Suprapubic skin (tissue), 4 donors: ENCODE results near the gene PAF1.

ENCODE experiments used
- POLR2A ChIP-seq, 2 donors: fragments of 450-650 bp; IDR thresholded peaks; one replicate each; pipeline ENCODE4 v1.6.1; 2017; ENCODE audit warnings: antibody characterized with exemption in 2 of 2, mild to moderate bottlenecking in 2 of 2, moderate library complexity in 2 of 2
- POLR2AphosphoS5 ChIP-seq, 3 donors: sonication (generic); formaldehyde crosslinking; IDR thresholded peaks; one replicate each; pipeline ENCODE4 v1.6.1; 2017; ENCODE audit warnings: antibody characterized with exemption in 3 of 3
- TF ChIP-seq, protein P1 (sequence below), 2 donors: fragments of 200-600 bp in 1 of 2; fragments of 450-650 bp in 1 of 2; sonication (generic) in 1 of 2; IDR thresholded peaks; one replicate each; pipeline ENCODE4 v1.5.1; 2016 to 2019; ENCODE audit warnings: antibody characterized with exemption in 2 of 2, mild to moderate bottlenecking in 1 of 2, moderate library complexity in 1 of 2

DNA sequence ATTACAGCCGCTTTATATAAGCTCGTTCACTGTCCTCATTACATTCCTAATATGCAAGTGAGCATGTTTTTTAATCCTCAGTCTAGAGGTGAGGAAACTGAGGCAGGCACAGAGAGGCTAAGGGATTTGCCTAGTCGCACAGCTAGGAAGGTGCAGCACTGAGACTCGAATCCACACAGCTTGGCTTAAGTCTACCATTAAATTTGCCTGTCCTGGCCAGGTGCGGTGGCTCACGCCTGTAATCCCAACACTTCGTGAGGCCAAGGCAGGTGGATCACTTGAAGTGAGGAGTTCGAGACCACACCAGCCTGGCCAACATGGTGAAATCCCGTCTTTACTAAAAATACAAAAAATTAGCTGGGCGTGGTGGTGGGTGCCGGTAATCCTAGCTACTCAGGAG is 36.8 kb upstream of the PAF1 start:
- TF ChIP-seq, protein P1, sequence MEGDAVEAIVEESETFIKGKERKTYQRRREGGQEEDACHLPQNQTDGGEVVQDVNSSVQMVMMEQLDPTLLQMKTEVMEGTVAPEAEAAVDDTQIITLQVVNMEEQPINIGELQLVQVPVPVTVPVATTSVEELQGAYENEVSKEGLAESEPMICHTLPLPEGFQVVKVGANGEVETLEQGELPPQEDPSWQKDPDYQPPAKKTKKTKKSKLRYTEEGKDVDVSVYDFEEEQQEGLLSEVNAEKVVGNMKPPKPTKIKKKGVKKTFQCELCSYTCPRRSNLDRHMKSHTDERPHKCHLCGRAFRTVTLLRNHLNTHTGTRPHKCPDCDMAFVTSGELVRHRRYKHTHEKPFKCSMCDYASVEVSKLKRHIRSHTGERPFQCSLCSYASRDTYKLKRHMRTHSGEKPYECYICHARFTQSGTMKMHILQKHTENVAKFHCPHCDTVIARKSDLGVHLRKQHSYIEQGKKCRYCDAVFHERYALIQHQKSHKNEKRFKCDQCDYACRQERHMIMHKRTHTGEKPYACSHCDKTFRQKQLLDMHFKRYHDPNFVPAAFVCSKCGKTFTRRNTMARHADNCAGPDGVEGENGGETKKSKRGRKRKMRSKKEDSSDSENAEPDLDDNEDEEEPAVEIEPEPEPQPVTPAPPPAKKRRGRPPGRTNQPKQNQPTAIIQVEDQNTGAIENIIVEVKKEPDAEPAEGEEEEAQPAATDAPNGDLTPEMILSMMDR (IDR thresholded peaks at IDR 0.05): no peak
- TF ChIP-seq POLR2AphosphoS5 (IDR thresholded peaks at IDR 0.05) (no peak), POLR2A (IDR thresholded peaks at IDR 0.05) (no peak)
